ENCODE measurements around the gene CCL3. TPM values are rescaled to one million over a fixed set of nuclear protein-coding genes. Genes with fewer than 3 reads are reported as not detected.
"Not testable (repeated sequence)": the region's sequence is repeated elsewhere in the genome, so short reads cannot be mapped to it uniquely, and the experiment has no call there.

The CCL3 gene
- total RNA-seq: 2.8 TPM

DNA sequence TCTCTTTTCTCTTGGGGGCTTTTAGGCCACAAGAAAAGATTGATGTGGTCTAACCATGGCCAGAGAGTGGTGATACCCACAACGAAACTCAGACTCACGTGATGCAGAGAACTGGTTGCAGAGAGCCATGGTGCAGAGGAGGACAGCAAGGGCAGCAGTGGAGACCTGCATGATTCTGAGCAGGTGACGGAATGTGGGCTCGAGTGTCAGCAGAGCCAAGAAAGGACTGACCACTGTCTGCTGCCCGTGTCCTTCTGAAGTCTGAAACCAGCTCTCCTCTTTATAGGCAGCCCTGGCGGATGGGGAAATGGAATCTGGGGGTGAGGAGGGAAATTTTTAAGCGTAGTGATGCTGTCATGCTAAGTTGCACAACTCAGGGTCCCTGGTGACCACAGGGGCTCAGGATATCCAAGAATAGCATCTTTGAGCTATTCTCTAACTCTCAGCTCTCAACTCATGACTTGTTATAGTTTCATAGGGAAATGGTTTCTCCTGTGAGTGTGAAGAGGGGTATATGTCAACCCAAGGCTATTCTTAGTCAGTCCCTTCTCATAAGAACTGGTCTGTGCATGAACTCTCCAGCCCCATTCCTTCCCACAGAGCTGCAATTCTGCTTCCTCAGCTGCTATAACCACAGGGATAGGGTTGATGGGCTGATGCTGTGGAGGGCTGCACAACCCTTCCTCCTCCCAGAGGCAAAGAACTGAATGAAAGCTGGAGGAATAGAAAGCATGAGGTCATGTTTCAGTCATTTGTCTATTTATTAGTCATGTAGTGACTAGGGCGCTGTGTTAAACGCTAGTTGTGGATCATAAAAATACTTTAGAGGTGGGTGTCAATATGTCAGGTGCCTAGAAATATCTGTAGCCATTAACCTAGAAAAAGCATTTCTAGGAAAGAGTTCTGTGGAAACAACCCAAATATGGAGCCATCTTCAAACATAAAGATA lies at the start of gene CCL3:
CCL3 (minus strand) TSS at position 256 of the 949 bp plus-strand sequence; CDS start at position 171, 85 bp downstream.
- DNase-seq: peak; percentile 5

DNA sequence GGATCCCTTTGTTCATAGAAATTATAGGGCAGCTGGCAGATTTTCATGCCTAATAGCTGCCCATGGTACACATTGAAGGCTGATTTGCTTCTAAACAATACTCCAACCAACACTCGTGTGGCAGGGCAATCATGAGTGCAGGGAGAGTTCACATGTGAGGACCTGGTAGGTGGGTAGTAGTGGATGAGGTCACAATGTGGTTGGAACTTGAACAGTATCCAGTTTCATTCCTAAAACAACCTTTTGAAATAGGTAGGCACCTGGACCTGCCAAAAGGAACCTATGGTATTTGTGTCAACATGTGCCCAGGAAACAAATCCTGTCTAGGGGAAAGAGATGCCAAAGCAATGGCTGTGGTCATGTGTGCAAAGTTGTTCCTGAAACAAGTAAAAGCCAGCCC lies 46.5 kb upstream of the CCL3 start:
- no peak for DNase-seq

DNA sequence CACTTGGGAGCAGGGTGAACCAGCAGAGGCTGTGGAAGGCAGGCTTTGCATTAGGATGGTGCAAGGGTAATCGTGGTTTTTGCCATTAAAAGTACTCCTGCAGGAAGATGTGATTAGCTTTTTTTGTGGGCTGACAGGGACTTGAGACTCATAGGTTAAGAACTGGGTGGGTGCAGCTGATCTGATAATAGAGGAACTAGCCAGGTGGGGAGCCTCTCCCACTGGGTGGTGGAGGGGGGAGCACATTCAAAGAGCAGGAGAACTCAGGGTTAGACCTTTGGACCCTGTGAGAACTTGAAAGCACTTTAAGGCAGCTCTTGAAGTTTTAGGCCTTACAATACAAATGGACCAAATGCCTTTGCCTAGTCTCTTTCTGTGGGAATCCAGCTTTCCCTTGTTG lies 46.1 kb upstream of the CCL3 start:
- DNase-seq: no peak

DNA sequence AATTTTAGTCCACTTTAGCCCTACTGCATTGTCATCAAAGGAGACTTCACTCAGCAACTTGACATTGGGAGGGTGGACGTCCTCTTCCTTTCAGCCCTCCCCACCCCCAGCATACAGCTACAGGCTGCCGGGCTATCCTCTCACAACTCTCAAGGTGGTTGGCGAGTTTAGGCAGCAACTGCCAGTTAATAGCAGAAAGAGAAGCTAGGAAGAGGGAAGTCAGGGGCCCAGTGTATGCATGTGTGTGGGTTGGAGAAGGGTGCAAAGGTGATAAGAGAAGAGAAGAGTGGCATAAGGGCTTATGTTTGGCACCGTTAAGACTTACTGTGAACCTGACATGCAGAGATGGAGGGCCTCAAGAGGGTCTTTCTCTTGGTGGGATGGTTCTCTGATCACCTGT lies 45.5 kb upstream of the CCL3 start:
- DNase-seq: no peak

DNA sequence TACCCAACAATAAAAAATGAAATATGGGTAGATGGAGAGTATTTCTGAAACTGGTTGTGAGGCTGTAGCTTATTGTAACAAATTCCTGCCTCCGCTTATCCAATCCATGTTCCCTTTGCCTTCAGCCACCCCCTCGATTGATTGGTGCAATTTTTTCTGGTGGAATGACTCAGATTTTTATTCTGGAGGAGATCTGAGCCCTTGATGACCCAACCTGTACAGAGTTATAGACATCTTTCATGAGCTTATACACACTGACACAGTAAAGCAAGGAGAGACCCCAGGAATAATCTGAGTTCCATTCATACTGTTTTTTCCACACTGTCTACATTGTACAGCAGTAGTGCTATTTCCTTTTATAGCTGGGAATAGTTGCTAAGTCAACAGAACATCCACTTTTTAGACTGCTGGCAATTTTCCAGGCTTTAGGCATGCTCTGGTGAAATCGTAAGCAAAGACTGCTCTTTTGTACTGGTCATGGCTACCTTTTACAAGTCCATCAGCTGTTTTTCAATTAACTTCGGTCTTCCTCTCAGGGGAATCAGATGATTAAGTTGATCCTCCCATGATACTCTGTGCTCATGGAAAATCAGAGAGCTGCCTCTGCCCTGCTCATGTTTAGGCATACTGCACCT lies 43.8 kb upstream of the CCL3 start:
- DNase-seq: peak; percentile 85

DNA sequence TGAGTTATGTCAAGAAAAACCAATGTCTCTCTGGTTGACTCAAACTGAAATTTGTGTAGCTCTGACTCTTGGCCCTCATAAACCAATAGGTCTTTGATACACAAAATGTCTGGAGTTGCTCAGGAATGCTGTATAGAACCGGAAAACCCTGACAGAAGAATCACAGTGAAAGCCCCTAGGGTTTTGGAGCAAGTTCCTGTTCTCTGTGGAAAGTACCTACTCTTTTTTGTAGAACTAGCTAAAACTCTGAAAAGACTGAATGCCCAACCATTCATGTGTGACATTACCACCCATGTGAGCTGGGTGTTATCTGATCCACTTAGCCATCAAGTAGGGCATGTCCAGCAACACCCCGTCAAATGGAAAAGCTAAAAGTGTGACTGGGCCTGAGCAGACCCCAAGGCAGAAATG lies 42.5 kb upstream of the CCL3 start:
- no peak for DNase-seq

DNA sequence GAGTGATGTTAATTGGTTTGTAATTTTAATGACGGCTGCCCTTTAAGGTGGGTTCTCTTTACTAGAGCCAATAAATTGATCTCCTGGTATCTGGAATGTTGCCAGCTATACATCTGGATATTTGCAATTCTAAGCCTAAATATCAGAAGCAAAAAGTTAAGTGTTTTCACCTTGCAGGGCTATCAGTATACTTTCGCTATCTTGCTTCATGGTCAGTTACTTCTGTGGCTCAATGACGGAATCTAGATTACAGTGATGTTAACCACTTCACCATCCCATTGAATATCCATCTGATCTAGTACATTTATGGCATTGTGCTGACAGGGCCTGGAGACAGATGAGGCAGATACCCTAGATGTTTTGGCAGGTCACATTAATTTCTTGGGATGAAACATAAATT lies 42.0 kb upstream of the CCL3 start:
- no peak for DNase-seq

DNA sequence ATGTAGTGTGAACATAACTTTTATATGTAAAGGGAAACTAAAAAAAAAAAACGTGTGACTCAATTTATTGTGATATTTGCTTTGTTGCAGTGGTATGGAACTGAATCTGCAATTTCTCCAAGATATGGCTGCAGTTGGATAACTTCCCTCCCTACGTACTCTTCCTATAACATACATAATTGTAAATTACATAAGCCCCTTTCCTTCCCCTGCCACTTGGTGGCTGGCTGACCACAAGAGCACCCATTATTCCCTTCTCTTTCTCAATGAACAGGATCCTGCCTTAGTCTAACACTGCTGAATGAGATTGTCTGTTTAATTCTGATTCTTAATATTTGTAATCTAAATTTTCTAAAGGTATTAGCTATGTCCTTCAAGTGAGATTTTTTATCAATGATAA lies 41.5 kb upstream of the CCL3 start:
- DNase-seq: no peak

DNA sequence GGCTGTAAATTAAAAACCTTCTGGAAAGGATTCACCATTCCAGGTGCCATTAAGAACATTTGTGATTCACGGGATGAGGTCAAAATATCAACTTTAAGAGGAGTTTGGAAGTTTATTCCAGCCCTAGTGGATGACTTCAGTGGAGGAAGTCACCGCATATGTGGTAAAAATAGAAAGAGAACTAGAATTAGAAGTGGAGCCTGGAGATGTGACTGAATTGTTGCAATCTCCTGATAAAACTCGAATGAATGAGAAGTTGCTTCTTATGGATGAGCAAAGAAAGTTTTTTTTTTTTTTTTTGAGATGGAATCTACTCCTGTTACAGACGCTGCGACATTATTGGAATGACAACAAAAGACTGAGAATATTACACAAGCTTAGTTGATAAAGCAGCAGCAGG lies 40.4 kb upstream of the CCL3 start:
- no peak for DNase-seq

DNA sequence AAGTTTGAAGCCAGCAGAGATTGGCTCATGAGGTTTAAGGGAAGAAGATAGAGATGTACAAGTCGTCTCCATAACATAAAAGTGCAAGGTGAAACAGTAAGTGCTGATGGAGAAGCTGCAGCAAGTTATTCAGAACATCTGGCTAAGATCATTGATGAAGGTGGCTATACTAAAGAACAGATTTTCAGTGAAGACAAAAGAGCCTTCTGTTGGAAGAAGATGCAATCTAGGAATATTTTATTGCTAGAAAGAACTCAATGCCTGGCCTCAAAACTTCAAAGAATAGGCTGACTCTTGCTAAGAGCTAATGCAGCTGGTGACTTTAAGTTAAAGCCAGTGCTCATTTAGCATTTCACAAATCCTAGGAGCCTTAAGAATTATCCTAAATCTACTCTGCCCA lies 39.7 kb upstream of the CCL3 start:
- DNase-seq: no peak

DNA sequence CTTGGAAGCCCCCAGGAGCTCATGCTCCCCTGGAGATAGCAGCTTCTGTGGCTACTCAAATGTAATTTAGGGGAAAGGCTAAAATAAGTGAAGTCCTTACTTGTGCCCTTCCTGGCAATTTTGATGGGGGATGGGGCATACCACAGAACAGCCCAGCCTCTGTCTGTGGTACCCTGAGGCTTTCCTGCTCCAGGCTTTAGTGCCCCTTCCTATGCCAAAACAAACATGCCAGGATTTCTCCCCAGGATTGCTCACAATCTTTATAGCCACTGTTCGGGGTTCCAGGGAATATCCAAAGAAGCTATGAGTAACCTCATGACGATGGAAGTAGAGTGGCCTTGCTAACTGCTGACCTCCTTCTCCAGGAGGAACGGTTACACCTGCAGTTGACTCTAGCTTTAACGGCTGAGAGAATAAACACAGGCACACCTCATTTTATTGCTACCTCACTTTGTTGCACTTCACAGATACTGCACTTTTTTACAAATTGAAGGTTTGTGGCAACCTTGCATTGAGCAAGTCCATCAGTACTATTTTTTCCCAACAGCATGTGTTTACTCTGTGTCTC lies 38.6 kb upstream of the CCL3 start:
- no peak for DNase-seq

DNA sequence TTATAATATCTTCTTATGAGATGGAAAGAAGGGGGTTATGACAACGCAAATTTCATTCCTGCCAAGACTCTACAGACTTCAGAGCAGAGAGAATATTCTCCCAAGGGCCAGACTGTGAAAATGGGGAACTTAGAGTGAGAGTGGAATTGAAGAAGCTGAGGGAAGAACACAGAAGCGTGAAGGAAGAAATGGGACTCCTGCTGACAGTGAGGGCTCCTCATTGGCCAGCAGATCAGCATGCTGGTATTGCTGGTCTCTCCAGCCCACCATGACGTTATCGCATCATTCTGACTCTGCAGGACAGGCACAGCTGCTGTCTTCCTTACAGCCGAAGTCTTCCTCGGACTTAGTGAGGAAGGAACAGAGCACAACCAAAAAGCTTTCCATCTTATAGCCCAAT lies 38.0 kb upstream of the CCL3 start:
- DNase-seq: no peak

DNA sequence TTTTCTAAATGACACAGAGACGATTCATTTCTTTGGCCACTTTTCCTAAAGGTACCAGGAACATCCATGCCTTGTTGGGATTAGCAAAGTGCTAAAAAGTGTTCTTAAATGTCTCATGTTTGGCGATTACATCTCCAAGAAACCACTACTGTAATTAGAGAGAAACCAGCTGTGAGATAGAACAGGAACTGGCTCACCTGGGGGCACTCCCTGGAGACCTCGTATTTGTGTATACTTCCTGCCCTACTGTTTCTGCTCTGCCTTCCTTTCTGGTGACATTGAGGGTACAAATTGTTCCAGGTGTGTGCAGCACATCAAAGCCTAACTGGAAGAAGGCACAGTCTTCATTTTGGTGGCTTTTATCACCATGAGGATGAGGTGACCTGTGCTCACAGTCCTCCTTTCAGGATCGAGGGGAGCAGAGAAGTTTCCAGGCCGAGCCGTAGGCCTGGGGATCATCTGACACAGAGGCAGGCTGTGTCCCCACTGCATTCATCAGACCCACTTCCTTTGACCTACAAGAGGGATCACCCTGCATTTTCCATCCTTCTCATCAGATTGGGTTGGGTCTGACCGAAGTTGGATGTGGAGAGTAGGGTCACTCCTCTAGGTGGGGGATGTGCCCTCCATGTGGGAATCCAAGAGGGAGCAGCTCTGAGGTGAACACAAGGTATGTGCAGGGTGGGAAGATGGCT lies 37.4 kb upstream of the CCL3 start:
- DNase-seq: no peak

DNA sequence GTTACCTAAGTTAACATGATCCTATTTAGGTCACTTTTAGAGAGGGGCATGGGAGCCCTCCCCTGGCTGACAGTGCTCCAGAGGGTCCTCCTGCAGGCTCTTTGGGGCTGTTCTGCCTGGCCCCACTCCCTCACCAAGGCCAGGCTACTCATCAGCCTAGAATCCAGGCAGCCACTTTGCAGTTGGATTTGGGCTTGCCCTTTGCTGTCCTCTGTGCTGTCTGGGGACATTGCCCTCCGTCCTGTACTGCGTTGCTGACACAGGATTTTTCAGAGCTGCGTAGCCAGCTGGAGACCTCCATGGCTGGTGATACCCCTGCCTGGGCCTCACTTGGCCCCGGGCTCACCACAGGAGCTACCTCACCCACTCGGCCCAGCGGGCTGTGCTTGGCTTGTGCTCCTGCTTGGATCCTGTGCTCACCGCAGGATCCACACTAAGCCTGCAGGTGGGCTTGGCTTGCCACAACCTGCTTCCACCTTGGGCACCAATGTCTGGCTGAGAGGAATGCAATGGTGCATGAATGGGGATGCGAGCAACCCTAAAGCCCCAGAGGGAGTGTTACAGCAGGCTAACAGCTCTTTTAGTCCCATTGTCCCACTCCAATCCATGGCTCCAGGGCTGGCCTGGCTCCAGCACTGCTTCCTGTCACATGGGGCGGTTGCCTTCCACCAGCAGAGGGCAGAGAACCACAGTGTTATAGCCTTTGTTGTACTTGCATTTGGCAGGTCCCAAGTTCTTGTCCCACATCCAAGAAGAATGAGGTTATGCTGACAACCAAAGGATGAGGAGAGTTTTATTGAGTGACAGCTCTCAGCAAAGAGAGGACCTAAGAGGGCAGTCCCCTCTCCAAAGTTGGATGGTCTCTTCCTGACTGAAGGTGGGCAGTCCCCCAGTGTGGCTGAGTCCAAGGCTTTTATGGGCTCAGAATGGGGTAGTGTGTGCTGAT lies 35.2 kb upstream of the CCL3 start:
- DNase-seq: no peak

DNA sequence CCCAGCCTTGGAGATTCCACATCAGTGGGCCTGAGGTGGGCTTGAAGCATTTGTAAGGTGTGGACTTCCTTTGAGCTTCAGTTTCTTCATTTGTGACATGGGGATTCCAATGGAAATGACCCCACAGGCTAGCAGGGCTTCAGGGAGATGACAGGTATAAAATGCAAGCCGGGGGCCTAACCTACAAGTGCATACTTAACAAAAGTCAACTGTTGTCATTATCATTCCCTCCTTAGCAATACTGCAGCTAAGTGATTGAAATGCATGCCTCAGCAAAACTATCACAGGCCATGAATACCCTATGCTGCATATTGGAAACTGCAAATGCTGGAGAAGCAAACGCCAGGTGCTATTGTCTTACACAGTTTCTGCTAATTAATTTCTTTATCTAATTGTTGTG lies 33.5 kb upstream of the CCL3 start:
- no peak for DNase-seq

DNA sequence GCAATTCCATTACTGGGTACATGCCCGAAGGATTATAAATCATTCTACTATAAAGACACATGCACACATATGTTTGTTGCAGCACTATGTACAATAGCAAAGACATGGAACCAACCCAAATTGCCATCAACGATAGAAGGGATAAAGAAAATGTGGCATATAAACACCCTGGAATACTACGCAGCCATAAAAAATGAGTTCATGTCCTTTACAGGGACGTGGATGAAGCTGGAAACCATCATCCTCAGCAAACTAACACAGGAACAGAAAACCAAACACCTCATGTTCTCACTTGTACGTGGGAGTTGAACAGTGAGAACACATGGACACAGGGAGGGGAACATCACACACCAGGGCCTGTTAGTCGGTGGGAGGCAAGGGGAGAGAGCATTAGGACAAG lies 31.2 kb upstream of the CCL3 start:
- not testable (repeated sequence) for DNase-seq

DNA sequence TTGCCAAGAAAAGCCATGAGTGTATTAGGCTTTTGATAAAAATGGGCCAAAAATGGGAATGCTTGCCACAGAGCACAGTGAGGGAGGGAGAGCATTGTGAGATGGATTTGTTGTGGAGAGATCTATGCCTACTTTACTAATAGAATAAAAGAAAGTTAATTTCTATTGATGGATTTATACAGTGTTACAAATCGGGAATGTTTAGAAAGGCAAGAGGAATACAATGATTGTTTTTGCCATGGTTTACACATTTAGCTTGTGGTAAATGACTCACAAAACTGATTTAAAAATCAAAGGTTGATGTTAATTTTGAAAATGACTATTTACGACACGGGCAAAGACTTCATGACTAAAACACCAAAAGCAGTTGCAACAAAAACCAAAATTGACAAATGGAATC lies 30.3 kb upstream of the CCL3 start:
- no peak for DNase-seq

DNA sequence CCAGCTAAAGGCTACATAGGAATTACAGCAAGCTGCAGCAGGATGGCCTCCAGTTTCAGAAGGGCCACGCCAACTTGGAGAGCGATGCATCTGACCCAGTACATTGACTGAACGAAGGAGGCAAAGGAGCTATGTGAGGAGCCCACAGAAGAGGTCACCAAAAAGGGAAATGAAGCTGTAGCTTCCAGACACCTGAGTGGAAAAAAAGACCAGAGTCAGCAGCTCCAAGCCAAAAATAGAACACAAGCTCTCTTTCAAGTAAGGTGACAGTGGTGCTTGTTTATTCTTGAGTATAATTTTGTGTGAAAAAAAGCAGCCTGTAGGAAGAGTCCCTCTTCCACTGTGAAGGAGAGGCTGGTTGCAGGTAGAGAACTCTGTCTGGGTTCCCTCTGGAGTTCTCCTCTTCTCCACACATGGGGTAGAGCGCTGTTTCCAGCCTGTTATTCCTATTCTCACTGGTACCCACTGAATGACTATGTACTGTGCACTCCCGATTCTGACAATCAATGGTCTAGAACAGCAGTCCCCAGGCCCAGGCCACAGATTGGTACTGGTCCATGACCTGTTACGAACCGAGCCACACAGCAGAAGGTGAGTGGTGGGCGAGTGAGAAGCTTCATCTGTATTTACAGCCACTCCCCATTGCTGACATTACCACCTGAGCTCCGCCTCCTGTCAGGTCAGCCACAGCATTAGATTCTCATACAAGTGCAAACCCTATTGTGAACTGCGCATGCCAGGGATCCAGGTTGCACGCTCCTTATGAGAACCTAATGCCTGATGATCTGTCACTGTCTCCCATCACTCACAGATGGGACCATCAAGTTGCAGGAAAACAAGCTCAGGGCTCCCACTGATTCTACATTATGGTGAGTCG lies 28.8 kb upstream of the CCL3 start:
- DNase-seq: no peak

DNA sequence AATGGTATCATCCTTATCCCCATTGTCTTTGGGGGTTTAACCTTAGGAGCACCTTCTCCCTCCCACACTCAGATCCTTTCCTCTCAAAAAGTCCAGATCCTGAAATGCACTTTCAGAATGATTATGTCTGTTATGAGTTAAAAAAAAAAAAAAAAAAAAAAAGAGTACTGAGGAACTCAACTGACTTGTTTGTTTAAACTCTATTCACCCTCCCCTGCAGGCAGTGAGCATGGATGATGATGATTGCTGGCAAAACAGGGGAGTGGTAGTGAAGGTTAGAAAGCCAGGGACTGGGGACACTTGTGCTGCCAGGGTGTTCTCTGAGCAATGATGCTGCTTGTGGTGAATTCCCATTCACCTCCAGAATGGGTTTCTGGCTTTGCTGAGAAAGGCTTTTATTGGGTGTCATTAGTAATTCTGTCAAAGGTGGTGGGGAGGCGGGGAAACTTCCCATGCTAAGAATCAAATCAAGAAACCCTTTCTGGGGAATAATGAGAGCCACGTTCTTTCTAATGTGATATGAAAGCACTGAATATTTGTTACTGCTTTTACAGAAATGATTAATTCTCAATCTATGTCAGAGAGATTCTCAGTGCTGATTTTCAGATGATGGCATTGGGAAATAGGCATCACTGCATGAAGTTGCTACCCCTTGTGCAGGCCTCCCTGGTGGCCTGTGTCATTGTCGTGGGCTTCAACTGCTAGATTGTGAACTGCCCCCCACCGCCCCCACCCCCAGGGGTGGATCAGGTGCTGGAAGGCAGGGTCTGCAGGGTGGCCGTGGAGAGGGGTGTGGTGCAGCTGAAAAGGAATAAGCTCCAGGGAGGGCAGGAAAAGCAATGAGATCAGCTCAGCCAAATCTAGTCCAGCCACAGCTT lies 27.8 kb upstream of the CCL3 start:
- DNase-seq: no peak

DNA sequence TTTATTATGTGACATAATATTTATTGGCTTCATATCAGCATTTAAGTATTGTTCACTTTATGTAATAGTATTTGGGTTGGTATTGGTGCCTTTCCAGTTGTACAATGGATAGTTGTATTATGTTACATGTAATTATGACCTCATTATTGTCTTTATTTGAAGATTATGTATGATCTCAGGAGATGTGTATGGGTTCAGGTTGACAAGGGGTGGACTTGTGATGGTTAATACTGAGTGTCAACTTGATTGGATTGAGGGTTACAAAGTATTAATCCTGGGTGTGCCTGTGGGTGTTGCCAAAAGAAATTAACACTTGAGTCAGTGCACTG lies 25.7 kb upstream of the CCL3 start:
- DNase-seq: not testable (repeated sequence)
